Measurements from ENCODE around the gene HIF3A.

The HIF3A gene

DNA sequence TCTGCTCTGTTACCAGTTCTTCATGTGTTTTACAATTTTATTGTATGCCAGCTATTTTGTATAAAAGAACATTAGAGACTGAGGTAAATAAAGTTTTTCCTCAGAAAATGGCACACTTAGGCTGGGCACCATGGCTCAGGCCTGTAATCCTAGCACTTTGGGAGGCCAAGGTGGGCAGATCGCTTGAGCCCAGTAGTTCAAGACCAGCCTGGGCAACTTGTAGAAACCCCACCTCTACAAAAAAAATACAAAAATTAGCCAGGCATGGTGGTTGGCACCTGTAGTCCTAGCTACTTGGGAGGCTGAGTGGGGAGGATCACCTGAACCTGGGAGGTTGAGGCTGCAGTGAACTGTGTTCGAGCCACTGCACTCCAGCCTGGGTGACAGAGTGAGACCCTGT, 84.5 kb downstream of the HIF3A start:
- H3K4me1 Mint-ChIP-seq (ENCODE audit: low read depth in 2 of 2): peaks cover 4 to 25% of the 10 kb centered on the region in 2 donors
- no peak for DNase-seq
- no peak overlapping the region for H3K4me3 Mint-ChIP-seq
- no peaks in the 10 kb centered on the region for H3K27me3 Mint-ChIP-seq
- H3K36me3 Mint-ChIP-seq (ENCODE audit: insufficient read depth): peaks cover 61% of the 10 kb centered on the region
- no peak overlapping the region for H3K27ac Mint-ChIP-seq
- no peaks in the 10 kb centered on the region for H3K9me3 Mint-ChIP-seq
- ATAC-seq (replicated peaks): no peak

DNA sequence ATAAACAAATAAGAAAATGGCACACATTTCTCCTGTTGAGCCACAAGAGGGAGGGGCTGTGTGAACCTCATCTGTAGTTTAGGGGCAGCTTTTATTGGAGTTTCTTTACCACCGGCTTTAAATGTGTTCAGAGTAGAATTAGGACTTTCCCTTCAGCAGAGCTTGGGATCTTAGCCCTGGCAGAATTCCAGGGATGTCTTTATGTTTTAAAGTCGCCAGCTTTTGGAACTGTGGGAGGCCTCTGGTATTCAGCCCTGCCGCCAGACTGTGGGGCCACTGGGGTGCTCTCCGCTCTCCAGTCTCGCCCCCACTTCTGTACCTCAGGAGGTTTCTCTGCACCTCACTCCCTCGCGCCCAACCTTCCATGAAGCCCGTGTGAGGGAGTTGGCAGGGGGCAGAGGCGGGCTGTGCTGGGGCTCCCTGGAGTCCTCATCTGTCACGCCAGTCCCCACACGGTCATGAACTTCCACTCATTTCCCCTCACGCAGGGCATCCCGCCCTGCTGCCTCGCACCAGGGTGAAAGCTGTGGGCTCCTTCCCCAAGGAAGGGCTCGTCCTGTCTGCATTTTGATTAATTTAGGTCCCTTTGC, 85.0 kb downstream of the HIF3A start:
- Mint-ChIP-seq H3K4me3 (no peak overlapping the region), H3K36me3 (ENCODE audit: insufficient read depth) (peaks cover 62% of the 10 kb centered on the region), H3K27me3 (no peaks in the 10 kb centered on the region), H3K27ac (no peak overlapping the region), H3K9me3 (no peaks in the 10 kb centered on the region), H3K4me1 (ENCODE audit: low read depth in 2 of 2) (peaks cover 4 to 24% of the 10 kb centered on the region in 2 donors)
- ATAC-seq (replicated peaks): no peak
- DNase-seq: no peak

DNA sequence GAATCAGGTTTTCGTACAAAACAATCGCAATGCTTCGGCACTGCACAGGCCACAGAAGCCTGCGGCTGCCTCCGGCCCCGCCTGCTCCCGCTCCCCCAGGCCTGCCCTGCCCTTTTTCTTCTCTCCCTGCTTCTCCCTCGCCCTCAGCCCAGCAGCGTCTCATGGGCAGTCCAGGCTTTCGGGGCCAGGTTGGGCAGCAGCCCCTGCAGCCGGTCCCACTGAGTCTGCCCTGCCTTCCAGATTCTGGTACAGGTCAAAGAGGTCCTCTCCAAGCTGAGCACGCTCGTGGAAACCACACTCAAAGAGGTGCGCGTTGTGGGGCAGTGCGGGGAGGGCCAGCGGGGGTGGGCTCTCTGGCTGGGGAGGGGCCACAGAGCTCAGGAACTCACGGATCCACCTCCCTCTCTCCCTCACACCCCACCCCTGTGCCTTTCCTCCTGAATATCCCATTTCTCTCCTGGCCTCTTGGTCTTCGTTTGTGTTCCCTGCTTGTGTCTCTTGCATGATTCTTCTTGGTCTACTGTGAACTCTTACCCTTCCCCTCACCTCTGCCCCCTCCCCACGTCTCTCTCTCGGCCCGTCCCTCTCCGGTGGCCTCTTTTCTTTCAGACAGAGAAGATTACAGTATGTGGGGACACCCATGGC, 86.5 kb downstream of the HIF3A start:
- Mint-ChIP-seq H3K36me3 (ENCODE audit: insufficient read depth) (peaks cover 64% of the 10 kb centered on the region), H3K27ac (peak overlapping the region in 1 of 2 donors; percentile 64), H3K4me3 (no peak overlapping the region), H3K27me3 (no peaks in the 10 kb centered on the region), H3K9me3 (no peaks in the 10 kb centered on the region), H3K4me1 (ENCODE audit: low read depth in 2 of 2) (peaks cover 1 to 22% of the 10 kb centered on the region in 2 donors)
- DNase-seq (no peak), ATAC-seq (replicated peaks) (no peak)

- H3K27ac Mint-ChIP-seq: no peak overlapping the region
- peaks cover 1 to 22% of the 10 kb centered on the region in 2 donors for H3K4me1 Mint-ChIP-seq (ENCODE audit: low read depth in 2 of 2)
- DNase-seq (no peak), ATAC-seq (replicated peaks) (no peak)
- no peak overlapping the region for H3K4me3 Mint-ChIP-seq
- peaks cover 63% of the 10 kb centered on the region for H3K36me3 Mint-ChIP-seq (ENCODE audit: insufficient read depth)
- no peaks in the 10 kb centered on the region for H3K27me3 Mint-ChIP-seq
- no peaks in the 10 kb centered on the region for H3K9me3 Mint-ChIP-seq
Measured at GRCh38 chr19:46383846-46384245, 87.0 kb downstream of the HIF3A start.

DNA sequence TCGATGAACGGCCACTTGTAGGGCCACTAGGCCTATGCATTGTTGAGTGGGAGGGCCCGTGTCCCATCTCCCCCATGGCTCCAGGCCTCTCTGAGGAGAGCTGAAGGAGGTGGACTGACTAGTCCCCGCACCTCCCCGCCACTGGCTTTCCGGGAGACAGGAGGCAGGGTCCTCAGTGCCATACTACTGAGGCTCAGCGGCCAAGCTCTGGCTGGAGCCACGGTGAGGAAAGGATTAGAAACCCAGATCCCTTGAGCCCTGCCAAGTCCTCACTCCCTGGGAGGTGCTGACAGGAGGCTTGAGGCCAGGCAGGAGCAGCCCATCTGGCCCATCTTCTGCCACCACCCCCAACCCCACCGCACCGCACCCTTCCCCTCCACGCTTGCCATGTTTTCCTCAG, 87.6 kb downstream of the HIF3A start:
- ATAC-seq (replicated peaks) (no peak), DNase-seq (no peak)
- peaks cover 61% of the 10 kb centered on the region for H3K36me3 Mint-ChIP-seq (ENCODE audit: insufficient read depth)
- H3K27ac Mint-ChIP-seq: no peak overlapping the region
- no peak overlapping the region for H3K4me3 Mint-ChIP-seq
- H3K9me3 Mint-ChIP-seq: no peaks in the 10 kb centered on the region
- H3K4me1 Mint-ChIP-seq (ENCODE audit: low read depth in 2 of 2): peaks cover 1 to 20% of the 10 kb centered on the region in 2 donors
- no peaks in the 10 kb centered on the region for H3K27me3 Mint-ChIP-seq

DNA sequence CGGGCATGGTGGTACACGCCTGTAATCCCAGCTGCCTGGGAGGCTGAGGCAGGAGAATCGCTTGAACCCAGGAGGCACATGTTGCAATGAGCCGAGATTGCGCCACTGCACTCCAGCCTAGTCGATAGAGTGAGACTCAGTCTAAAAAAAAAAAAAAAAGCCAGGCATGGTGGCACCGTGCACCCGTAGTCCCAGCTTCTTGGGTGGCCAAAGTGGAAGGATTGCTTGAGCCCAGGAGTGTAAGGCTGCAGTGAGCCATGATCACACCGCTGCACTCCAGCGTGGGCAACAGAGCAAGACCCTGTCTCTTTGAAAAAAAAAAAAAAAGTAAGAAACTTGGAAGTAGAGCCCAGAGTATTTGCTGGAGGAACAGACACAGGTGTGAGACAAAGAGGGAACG, 88.8 kb downstream of the HIF3A start:
- no peak overlapping the region for H3K4me3 Mint-ChIP-seq
- peaks cover 0 to 12% of the 10 kb centered on the region in 2 donors for H3K4me1 Mint-ChIP-seq (ENCODE audit: low read depth in 2 of 2)
- H3K36me3 Mint-ChIP-seq (ENCODE audit: insufficient read depth): peaks cover 56% of the 10 kb centered on the region
- no peaks in the 10 kb centered on the region for H3K9me3 Mint-ChIP-seq
- no peak for ATAC-seq (replicated peaks)
- no peak for DNase-seq
- peak overlapping the region in 1 of 2 donors; percentile 80 for H3K27ac Mint-ChIP-seq
- H3K27me3 Mint-ChIP-seq: no peaks in the 10 kb centered on the region

DNA sequence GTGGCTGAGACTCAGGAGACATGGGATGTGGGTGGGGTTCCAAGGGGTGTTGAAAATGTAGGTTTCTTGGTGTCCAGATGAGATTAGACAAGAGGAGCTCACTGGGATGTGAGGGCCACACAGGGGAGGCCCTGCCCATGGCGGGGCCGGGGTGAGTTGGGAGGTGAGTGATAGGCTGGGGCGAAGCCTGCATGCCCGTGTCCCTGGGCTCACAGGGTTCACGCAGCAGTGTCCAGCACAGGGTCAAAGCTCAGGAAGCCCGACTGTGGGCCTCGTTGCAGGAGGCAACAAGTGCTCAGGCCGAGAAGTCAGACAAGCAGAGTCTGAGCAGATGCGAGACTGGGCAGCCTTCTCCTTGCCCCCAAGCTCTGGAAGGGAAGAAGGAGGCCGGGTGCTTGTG, 89.3 kb downstream of the HIF3A start:
- Mint-ChIP-seq H3K4me3 (no peak overlapping the region), H3K27me3 (no peaks in the 10 kb centered on the region), H3K9me3 (no peaks in the 10 kb centered on the region), H3K36me3 (ENCODE audit: insufficient read depth) (peaks cover 58% of the 10 kb centered on the region), H3K27ac (peak overlapping the region in 1 of 2 donors; percentile 80), H3K4me1 (ENCODE audit: low read depth in 2 of 2) (peaks cover 0 to 8% of the 10 kb centered on the region in 2 donors)
- DNase-seq (no peak), ATAC-seq (replicated peaks) (no peak)

- H3K36me3 Mint-ChIP-seq (ENCODE audit: insufficient read depth): peaks cover 52% of the 10 kb centered on the region
- no peaks in the 10 kb centered on the region for H3K9me3 Mint-ChIP-seq
Measured at GRCh38 chr19:46386996-46387712, 90.3 kb downstream of the HIF3A start.

DNA sequence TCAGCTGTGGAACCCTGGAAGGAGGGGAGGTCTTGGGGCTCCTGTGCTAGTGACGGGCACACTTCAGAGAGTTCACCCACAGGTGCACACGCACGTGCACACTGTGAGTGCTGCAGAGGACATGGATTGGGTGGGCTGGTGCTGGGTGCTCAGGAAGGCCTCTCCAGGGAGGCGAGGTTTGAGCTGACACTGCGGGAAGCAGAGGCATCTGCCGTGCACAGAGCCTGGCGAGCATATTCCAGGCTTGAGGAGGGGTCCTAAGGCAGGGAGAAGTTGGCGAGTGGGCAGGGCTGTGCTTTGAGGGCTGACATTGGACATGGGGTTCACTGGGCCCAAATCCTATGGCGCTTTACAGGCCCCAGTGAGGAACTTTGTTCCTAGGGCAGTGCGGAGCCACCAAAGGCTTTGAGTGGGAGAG, 90.9 kb downstream of the HIF3A start:
- peaks cover 0 to 4% of the 10 kb centered on the region in 2 donors for H3K4me1 Mint-ChIP-seq (ENCODE audit: low read depth in 2 of 2)
- ATAC-seq (replicated peaks) (no peak), DNase-seq (no peak)
- no peak overlapping the region for H3K4me3 Mint-ChIP-seq
- no peaks in the 10 kb centered on the region for H3K27me3 Mint-ChIP-seq
- no peaks in the 10 kb centered on the region for H3K9me3 Mint-ChIP-seq
- H3K36me3 Mint-ChIP-seq (ENCODE audit: insufficient read depth): peaks cover 47% of the 10 kb centered on the region
- no peak overlapping the region for H3K27ac Mint-ChIP-seq

More at GRCh38 chr19:46386996-46387712, 90.3 kb downstream of the HIF3A start:
- H3K27ac Mint-ChIP-seq: peak overlapping the region in 1 of 2 donors; percentile 17
- ATAC-seq (replicated peaks) (no peak), DNase-seq (no peak)
- H3K4me3 Mint-ChIP-seq: no peak overlapping the region
- H3K27me3 Mint-ChIP-seq: no peaks in the 10 kb centered on the region
- H3K4me1 Mint-ChIP-seq (ENCODE audit: low read depth in 2 of 2): peaks cover 0 to 7% of the 10 kb centered on the region in 2 donors

DNA sequence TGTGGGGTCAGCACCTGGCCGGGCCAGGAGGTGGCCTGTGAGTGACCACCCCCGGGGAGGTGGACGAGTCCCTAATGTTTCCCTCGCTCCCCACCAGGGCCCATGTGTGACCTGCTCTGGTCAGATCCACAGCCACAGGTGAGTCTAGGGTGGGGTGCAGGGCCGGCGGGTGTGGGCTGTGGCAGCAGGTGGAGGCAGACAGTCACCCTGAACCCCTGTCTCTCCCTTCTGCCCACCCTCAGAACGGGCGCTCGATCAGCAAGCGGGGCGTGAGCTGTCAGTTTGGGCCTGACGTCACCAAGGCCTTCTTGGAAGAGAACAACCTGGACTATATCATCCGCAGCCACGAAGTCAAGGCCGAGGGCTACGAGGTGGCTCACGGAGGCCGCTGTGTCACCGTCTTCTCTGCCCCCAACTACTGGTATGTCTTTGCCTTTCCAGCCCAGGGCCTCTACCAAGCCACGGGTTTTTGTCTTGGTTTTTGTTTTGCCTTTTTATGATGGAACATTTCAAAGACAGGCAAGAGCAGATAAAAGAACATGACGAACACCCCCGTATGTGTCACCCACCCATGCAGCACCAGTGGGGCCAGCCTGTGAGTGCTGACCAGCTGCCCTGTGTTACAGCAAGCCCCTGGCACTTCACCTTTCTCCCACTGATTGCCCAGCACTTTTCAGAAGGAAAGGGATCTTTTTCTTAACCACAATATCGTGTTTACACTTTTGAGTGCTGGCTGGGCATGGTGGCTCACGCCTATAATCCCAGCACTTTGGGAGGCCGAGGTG, 91.7 kb downstream of the HIF3A start:
- Mint-ChIP-seq H3K4me1 (ENCODE audit: low read depth in 2 of 2) (peaks cover 0 to 5% of the 10 kb centered on the region in 2 donors), H3K36me3 (ENCODE audit: insufficient read depth) (peaks cover 40% of the 10 kb centered on the region), H3K9me3 (no peaks in the 10 kb centered on the region), H3K27ac (no peak overlapping the region), H3K27me3 (no peaks in the 10 kb centered on the region), H3K4me3 (no peak overlapping the region)
- no peak for ATAC-seq (replicated peaks)
- no peak for DNase-seq

DNA sequence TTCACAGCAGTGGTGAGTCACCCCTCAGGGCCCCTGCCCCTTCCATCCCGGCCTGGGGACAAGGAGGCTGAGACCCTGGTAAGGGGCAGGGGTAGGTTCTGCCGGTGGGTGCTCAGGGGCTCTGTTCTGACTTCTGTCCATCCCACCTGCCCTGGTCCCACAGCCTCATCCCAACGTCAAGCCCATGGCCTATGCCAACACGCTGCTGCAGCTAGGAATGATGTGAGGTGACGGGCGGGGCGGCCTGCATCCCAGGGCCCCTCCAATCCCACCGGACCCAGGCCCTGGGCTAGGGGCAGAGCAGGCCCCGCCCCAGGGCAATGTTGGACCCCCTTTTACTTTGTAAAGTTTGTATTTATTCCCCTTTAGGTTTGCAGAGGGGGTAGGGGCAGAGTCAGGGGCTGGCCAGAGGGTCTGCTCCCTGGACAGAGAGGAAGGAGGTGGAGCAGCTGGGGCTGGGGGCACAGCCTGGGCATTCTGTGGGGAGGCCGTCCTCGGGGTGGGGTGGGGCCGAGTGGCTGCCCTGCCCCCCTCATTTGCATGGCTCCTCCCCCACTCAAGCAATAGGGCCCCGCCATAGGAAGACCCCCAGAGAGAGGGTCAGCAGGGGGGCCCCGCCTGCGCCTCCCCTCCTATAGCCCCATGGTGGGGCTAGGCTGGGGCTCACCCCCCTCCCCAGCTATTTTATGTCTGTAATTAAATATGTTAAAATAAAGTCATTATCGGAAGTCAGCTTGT, 93.4 kb downstream of the HIF3A start:
- Mint-ChIP-seq H3K4me3 (no peak overlapping the region), H3K9me3 (no peaks in the 10 kb centered on the region), H3K36me3 (ENCODE audit: insufficient read depth) (peaks cover 36% of the 10 kb centered on the region), H3K27ac (no peak overlapping the region), H3K4me1 (ENCODE audit: low read depth in 2 of 2) (peaks cover 0 to 5% of the 10 kb centered on the region in 2 donors), H3K27me3 (no peaks in the 10 kb centered on the region)
- DNase-seq (no peak), ATAC-seq (replicated peaks) (no peak)

- no peak for ATAC-seq (replicated peaks)
- DNase-seq: no peak
- peaks cover 0 to 5% of the 10 kb centered on the region in 2 donors for H3K4me1 Mint-ChIP-seq (ENCODE audit: low read depth in 2 of 2)
- H3K9me3 Mint-ChIP-seq: no peaks in the 10 kb centered on the region
- no peak overlapping the region for H3K4me3 Mint-ChIP-seq
- no peak overlapping the region for H3K27ac Mint-ChIP-seq
- no peaks in the 10 kb centered on the region for H3K27me3 Mint-ChIP-seq
- H3K36me3 Mint-ChIP-seq (ENCODE audit: insufficient read depth): peaks cover 34% of the 10 kb centered on the region
Measured at GRCh38 chr19:46390866-46391265, 94.0 kb downstream of the HIF3A start.

Data from effector memory CD8-positive, alpha-beta T cell (primary cell).